Hypothalamus (tissue), 51 donors: ENCODE results near the gene SEMA3G.

Source experiments
- DNase-seq, 51 donors: peaks; one replicate each; lab custom pipeline; 2025; lab: John Stamatoyannopoulos, UW

SEMA3G gene

GRCh38 chr3:52398670-52399081, 46.2 kb downstream of the SEMA3G start:
- no peak for DNase-seq

- no peak for DNase-seq
These were observed 47.1 kb downstream of the SEMA3G start for GRCh38 chr3:52397676-52398399.

GRCh38 chr3:52396907-52397591, 47.9 kb downstream of the SEMA3G start:
- DNase-seq = no peak

GRCh38 chr3:52396011-52396906, 48.6 kb downstream of the SEMA3G start:
- DNase-seq = no peak

GRCh38 chr3:52395503-52395865, 49.4 kb downstream of the SEMA3G start:
- no peak for DNase-seq

GRCh38 chr3:52394751-52395502, 50.0 kb downstream of the SEMA3G start:
- no peak for DNase-seq

- no peak for DNase-seq
These were observed 50.8 kb downstream of the SEMA3G start for GRCh38 chr3:52393959-52394670.

GRCh38 chr3:52393131-52393807, 51.6 kb downstream of the SEMA3G start:
- no peak for DNase-seq

GRCh38 chr3:52392216-52392930, 52.5 kb downstream of the SEMA3G start:
- no peak for DNase-seq

GRCh38 chr3:52391096-52391495, 53.8 kb downstream of the SEMA3G start:
- no peak for DNase-seq

- no peak for DNase-seq
These were observed 56.0 kb downstream of the SEMA3G start for GRCh38 chr3:52388933-52389332.

- DNase-seq = no peak
These were observed 56.5 kb downstream of the SEMA3G start for GRCh38 chr3:52388348-52388821.

GRCh38 chr3:52387481-52387880, 57.4 kb downstream of the SEMA3G start:
- no peak for DNase-seq

- no peak for DNase-seq
These were observed 59.7 kb downstream of the SEMA3G start for GRCh38 chr3:52385157-52385556.

GRCh38 chr3:52384019-52384761, 60.7 kb downstream of the SEMA3G start:
- no peak for DNase-seq

GRCh38 chr3:52383446-52383845, 61.5 kb downstream of the SEMA3G start:
- no peak for DNase-seq
